Stimulated activated CD8-positive, alpha-beta memory T cell treated with anti-CD3 and anti-CD28 coated beads, Interleukin-7, amount 100 ng/mL, for 48 hours (primary cell): ENCODE data around the gene PNKD.

Experiments
- DNase-seq, 2 donors: peaks; one replicate each; pipeline ENCODE4 v3.0.0-alpha.2; 2020; ENCODE audit warnings: low read depth in 1 of 2; ENCODE audit errors: extremely low read depth in 1 of 2

The PNKD gene, protein sequence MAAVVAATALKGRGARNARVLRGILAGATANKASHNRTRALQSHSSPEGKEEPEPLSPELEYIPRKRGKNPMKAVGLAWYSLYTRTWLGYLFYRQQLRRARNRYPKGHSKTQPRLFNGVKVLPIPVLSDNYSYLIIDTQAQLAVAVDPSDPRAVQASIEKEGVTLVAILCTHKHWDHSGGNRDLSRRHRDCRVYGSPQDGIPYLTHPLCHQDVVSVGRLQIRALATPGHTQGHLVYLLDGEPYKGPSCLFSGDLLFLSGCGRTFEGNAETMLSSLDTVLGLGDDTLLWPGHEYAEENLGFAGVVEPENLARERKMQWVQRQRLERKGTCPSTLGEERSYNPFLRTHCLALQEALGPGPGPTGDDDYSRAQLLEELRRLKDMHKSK

DNA sequence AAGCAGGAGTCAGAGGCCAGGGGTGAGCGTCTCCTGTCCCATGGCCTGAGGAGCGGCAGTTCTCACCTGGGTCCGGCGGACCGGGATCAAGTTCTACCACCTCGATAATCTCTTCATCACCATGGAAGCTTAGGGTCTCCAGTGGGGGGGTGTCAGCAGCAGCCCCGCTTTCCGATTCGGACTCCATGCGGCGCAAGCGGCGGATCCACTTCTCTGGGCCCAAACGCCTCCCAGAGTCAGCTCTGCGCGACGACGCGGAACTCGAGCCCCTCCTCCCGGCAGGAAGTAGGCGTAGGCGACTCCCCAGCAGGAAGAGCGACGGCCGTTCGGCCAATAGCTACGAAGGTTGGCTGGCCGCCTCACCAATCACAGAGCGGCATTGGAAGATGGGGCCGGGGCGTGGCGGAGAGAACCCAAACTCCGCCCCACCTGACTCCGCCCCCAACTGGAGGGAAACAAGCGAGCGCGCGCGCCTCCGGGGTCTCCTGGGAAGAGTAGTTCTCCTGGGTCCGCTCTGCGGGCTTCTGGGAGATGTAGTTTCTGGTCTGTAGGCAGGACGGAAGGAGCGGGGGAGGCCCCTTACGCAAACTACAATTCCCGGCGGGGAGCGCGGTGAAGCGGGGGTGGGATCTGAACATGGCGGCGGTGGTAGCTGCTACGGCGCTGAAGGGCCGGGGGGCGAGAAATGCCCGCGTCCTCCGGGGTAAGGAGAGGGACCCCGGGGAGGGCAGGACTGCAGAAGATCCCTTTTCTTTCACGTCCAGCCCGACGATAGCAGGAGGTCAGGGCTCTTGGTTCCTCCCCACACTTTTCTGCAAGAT is at the start of gene PNKD, which contains the start of gene AAMP:
TSS of gene PNKD (plus strand) at position 620 of the 821 bp plus-strand sequence. CDS start at position 637, 17 bp downstream.
TSS of gene AAMP (minus strand) at position 238 of the 821 bp plus-strand sequence. CDS start at position 187, 51 bp downstream.
- peak; percentile 99 to 100 for DNase-seq

DNA sequence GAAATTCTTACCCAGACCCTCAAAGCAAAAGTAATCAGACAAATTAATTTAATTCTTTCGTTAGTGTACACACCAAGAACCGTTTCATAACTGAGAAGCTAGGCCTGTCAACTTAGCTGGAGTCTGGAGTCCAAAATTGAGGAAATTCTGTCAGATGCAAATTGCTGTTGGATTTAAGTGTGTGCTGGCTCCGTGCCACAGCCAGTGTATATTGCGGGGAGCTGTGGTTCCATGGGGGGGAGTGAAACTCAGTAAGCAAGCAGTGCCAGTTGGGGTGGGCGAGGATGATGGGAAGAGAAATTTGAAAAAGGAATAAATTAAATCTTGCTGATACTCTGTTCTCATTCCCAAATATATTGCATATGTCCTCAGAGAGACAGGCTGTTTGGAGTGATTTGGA is 49.3 kb upstream of the PNKD start:
- DNase-seq = no peak

DNA sequence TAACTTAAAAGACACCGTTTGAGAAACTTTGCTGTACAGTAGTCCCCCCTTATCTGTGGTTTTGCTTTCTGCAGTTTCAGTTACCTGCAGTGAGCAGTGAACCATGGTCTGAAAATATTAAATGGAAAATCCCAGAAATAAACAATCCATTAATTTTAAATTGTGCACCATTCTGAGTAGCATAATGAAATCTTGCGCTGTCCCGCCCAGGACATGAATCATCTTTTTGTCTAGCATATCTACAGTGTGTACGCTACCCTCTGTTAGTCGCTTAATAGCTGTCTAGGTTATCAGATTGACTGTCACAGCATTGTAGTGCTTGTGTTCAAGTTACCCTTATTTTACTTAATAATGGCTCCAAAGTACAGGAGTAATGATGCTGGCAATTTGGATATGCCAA is 47.3 kb upstream of the PNKD start:
- DNase-seq = no peak

DNA sequence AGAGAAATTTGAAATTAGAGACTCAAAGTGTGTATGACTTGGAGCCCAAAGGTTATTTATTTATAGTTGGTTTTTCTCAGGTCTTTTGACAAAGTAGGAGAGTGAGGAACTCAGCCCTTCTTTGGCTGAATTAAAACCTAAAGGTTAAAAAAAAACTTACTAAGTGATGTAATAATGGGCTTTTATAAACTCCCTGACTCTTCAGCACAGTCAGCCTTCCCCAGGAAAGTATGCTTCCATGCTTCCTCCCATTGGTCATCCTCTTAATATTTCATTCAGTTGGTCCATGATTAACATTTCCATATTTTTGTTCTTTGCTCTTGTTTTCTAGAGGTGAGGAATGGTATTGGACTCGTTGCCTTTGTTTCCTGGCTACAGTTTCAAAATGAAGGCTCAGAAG is 46.1 kb upstream of the PNKD start:
- DNase-seq = no peak

DNA sequence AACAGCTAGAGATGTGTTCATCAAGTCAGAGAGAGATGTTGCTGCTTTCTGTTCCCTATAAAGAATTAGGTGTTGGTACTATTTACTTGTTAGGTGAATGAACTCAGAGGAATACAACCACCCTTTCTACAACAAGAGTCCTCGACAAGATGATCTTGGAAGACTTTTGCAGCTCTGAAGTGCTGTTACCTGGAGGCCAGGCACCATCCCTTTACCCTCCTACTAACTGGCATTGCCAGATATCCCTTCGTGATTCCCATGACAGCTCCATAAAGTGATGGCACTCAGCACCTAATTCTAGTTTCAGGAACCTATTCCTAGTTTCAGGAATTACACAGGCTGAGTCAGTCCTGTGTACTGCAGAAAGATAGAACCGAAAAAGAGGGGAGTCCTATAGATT is 43.4 kb upstream of the PNKD start:
- no peak for DNase-seq

DNA sequence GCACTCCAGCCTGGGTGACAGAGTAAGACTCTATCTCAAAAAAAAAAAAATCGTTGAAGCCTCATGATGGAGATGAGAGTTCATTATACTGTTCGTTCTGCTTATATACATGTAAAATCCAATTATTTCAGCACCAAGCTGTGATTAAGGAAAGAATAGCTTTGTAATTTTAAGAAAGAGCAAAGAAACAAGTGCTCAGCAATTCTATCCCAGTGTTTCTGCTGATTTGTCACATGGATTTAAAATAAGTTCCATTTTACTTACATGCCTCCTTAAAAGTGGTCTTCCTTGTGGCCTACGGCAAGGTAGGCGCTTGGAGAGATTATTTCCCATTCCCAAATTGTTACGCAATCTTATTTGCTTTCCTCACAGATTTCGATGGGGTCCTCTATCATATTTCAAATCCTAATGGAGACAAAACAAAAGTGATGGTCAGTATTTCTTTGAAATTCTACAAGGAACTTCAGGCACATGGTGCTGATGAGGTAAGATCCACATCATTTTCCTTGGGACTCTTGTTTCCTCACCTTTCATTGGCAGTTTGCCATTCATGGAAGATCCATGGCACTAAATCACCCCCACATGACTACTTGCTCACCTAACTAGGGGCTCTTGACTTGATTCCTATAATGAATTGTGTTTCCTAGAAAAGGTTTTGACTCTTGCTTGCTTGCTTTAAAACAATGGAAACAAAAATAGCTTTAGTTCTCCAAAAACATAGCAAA is 41.8 kb upstream of the PNKD start:
- DNase-seq = no peak

DNA sequence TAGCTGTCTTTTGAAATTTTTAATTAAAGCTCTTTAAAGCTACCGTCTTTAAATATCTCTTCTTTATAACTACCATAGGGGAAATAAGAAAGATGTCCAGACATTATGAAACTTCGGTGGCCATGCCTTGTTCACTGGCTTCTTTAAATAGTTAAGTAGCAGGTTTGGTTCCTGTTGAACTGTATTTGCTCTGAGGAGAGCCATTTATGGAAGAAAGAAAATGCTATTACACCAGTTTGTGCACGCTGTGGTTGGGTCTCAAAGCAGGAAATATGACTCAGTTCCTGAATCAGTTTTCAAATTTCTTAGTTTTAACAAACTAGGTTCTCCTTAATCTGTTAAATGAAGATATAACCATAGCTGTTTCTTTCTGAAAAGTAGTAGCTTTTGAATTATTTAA is 41.1 kb upstream of the PNKD start:
- no peak for DNase-seq

DNA sequence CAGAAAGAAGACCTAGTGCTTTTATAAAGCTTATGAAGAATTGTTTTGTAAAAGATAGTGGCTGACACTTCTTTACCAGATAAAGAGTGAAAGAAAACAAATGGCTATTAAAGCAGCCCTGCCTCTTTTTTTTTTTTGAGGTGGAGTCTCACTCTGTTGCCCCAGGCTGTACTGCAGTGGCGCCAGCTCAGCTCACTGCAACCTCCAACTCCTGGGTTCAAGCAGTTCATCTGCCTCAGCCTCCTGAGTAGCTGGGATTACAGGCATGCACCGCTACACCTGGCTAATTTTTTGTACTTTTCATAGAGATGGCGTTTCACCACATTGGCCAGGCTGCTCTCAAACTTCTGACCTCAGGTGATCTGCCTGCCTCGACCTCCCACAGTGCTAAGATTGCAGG is 40.5 kb upstream of the PNKD start:
- no peak for DNase-seq

DNA sequence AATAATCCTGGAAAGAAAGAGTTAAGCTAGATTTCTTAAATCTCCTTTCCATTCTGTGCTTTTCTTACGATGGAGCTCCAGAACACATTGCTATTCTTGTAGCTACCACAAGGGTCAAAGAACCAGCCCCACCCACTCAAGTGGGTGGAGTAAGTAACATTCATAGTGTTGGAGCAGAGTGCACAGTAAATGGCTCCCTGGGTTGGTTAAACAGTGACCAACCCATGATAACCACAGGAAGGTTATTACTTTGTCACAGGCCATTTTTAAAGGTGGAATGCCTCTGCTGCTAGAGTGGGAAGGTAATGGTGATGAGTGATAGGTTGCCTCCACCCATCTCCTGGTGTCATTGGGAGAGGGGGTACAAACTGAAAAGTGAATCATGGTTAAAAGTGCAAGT is 39.4 kb upstream of the PNKD start:
- no peak for DNase-seq

DNA sequence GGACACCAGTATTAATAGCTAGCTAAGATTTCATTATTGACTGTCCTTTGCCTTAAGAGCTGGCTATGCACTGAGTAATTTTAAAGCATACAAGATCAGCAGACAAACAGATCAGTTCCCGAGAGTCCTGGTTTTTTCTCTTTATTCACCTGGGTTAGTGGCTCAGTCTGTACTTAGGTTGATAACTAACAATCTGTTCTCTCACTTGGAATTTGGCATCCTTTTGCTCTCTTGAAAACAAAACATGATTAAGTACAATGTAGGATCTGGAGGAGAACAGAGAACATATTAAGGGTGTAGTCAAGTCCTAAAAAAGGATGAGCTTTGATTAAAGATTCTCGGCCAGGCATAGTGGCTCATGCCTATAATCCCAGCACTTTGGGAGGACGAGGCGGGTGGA is 36.8 kb upstream of the PNKD start:
- no peak for DNase-seq

DNA sequence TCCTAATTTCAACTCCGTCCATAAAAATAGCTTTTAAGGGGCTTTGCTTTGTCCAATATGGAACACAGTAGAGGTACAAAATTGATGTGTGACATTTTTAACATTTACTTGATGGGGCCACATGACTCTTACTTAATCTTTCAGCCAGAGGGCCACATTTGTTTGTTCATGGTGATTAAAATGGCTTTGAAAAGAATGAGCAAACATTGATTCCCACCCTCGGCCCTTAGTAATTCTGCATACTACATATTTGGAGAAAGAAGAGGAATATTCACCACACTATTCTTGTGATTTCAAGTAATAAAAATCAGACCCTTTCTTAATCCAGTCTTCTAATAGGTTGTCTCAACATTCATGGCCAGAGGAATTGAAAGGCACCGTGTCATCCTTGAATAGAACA is 35.8 kb upstream of the PNKD start:
- no peak for DNase-seq

DNA sequence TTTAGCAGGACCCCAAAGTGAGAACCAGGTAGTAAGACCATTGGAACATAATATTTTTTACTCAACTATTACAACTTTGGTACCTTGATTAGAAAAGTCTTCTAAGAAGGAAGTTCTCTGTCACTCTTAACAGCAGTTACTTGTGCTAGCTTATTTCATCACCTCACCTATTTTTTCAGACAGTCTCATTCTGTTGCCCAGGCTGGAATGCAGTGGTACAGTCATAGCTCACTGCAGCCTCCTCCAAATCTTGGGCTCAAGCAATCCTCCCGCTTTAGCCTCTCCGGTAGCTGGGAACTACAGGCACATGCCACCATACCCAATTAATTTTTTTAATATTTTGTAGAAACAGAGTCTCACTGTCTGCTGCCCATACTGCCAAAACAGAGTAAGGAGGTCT is 35.3 kb upstream of the PNKD start:
- no peak for DNase-seq

DNA sequence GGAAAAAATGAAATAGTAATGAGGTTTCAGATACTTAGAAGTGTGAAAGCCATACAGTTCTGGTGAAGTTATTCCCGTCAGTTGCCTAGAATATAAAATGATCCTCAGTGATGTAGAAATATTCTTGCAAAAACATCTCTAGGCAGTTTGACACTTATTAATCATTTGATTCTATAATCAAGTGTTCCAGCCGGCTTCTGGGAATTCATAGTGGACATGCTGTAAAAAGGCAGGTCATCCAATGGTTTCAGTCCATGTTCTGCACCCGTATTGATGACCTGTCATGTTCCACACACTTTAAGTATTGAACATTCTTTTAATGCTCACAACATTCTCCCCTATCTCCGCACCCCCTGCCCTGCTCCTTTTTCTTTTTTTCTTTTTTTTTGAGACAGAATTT is 33.5 kb upstream of the PNKD start:
- DNase-seq = no peak

DNA sequence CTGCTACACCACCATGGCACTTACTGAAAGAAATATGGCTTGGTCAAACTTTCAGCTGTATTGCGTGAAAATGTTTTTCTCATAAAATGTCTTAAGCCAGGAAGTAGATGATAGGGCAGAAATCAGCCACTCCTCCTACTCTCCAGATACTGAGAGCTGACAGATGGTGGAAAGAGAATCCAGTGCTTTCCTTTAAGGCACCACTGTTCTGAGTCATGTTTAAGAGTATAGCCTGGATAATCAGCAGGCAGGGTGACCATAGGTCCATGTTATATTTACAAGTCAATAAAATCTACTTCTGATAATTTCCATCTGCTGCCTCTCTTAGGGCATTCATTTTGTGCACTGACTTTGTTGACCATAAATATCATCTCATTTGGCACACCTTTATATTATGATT is 31.4 kb upstream of the PNKD start:
- no peak for DNase-seq

DNA sequence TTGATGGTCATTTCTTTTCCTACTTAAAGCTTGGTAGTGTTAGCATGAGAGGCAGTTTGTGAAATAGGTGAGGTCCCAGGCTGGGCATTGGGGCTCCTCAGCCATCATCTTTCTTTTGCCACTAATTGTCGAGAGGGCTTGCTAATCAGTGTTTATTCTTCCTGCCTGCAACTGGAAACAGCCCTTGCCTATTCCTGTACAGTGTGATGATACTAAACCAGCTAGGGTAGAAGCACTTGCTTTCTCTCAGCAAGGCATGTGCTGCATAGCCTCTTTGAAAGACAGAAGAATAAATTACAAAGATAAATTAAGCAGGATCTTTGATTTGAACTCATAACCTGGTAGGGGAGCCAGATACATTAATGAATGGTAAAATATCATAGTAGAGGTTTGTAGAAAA is 26.1 kb upstream of the PNKD start:
- DNase-seq = no peak

DNA sequence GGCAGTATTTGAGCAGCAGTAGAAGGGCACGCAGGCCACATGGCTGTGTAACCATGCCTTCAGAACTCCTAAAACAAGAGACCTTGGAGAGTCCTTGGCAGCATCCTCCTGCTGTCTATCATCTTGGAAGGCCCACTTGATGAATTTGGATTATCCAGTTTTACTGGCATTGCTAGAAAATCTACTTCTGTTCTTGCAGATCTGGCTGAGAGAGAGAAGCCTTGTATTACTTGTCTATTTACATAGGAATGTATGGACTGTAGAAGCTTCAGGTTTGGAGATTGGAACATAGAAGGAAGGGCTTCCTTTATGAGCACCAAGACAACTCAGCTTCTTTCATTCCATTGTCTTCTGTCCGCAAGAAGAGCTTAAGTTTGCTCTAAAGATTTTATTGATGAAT is 25.7 kb upstream of the PNKD start:
- no peak for DNase-seq

DNA sequence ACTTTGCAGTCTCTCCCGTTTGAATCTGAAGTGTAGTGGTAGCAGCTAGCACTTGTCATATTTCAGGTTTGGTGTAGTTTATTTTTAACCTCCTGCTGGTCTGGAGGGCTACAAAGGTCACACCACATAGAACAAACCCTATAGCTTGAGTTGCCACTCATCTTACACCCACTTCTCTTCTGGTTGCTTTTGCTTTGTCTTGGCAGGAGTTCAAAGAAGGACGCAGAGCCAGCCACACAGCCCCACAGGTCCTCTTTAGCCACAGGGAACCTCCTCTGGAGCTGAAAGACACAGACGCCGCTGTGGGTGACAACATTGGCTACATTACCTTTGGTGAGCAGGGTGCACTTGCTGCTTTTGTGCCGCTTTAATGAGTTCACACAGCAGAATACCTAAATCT is 25.1 kb upstream of the PNKD start:
- no peak for DNase-seq

DNA sequence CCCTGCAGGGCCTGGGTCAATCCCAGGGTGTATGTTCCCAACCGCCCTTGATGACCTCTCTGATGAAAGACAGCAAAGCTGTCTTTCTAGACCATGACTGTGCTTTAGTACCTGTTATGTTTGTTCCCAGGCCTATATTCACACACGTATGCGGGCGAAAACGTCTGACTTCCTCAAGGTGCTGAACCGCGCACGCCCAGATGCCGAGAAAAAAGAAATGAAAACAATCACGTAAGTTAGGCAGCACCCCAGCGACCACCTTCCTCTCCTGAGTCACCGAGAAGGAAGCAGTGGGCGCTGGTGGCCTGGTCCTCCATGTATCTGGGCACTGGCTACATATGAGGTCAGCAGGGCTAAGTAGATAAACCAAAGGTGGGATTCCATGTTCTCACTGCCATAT is 20.6 kb upstream of the PNKD start:
- DNase-seq = no peak

DNA sequence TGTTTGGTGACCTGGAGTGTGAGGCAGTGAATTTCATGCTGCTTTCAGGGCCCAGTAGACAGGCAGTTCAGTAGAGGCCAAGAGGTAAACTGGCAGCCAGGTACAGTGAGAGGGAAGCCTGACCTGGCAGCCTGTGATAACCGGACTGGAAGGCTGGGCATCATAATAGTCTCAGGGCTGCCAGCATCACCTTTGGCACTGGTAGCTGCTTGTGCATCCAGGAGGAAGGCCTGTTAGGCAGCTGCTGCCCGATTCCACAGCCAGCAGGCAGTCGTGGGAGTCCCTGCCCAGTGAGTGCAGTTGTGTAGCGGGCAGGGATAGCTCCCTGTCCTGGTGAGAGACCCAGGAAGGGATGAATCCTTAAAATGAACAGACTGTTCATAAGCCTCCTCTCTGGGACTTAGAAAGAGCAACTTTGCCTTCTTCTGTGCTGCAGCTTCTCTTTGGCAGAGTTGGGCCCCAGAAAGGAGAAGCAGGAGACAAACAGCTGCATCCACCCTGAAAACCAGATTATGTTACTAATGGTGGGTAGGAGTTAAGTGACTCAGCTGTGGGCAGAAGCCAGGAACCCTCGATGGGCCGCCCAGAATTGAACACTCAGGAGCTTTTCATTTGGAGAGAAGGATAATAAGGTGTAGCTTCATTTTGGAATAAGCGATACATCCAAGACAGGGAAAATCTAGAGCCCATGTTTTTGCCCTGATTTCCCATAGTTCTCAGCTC is 17.6 kb upstream of the PNKD start:
- DNase-seq = no peak

DNA sequence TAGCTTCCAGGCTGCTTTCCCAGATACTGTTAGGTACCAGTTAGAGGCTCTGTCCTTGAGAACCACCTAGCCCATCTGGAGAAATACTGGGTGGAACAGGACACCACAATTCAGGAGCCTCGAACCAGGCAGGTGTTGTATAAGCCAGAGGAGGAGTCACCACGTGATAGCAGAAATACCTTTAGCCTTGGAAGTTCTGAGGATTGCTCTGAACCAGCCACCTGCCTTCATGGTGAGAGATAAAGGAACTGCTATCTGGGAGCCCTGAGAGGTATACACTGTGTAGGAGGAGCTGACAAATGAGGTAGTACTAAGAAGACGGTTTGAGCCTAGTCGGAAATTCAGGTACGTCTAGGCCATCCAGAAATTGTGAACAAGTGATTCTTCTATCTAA is 17.1 kb upstream of the PNKD start:
- no peak for DNase-seq

DNA sequence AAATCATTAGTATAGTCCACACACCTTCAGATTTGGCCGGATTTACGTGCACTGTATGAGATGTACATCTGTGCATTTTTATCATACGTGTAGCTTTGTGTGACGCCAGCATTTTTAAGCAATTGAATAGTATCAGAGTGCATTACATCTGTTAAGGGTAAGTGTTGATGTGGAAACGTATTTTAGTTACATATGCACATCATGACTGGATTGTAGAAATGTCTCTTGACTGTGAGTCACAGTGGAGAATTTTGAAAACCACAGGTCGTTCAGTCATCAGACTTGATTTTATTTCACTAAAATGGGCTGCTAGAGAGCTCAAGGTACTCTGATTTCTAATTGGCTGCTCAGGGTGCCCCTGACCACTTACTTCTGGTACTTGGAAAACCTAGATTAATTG is 14.9 kb upstream of the PNKD start:
- DNase-seq = no peak
